Stimulated activated CD8-positive, alpha-beta memory T cell treated with anti-CD3 and anti-CD28 coated beads, Interleukin-15, amount 100 ng/mL, for 1 hour (primary cell): ENCODE measurements around the gene YY1.
"Not testable (repeated sequence)": the region's sequence is repeated elsewhere in the genome, so short reads cannot be mapped to it uniquely, and the experiment has no call there.

ENCODE experiments used
- DNase-seq: peaks from one replicate; pipeline ENCODE4 v3.0.0-alpha.2; 2020; ENCODE audit warnings: low read depth

Gene YY1

GRCh38 chr14:100238419-100239210, at the start of gene YY1:
Gene YY1, plus strand, starts transcription at chr14:100239144. Its CDS starts 101 bp downstream, at chr14:100239245.
- DNase-seq: peak; percentile 96

- DNase-seq: no peak
Measured at GRCh38 chr14:100190126-100190525, 48.8 kb upstream of the YY1 start.

GRCh38 chr14:100191584-100192249, 47.2 kb upstream of the YY1 start:
- DNase-seq: no peak

GRCh38 chr14:100192250-100192671, 46.7 kb upstream of the YY1 start:
- no peak for DNase-seq

- DNase-seq: peak; percentile 98
Measured at GRCh38 chr14:100192672-100193416, 46.1 kb upstream of the YY1 start.

GRCh38 chr14:100193417-100194357, 45.3 kb upstream of the YY1 start:
- DNase-seq: no peak

GRCh38 chr14:100199240-100199860, 39.6 kb upstream of the YY1 start:
- no peak for DNase-seq

GRCh38 chr14:100200311-100200710, 38.6 kb upstream of the YY1 start:
- DNase-seq: no peak

GRCh38 chr14:100201701-100202100, 37.2 kb upstream of the YY1 start:
- no peak for DNase-seq

- DNase-seq: no peak
Measured at GRCh38 chr14:100202712-100203111, 36.2 kb upstream of the YY1 start.

GRCh38 chr14:100203146-100203545, 35.8 kb upstream of the YY1 start:
- no peak for DNase-seq

GRCh38 chr14:100203962-100204834, 34.7 kb upstream of the YY1 start:
- no peak for DNase-seq

GRCh38 chr14:100204835-100205167, 34.1 kb upstream of the YY1 start:
- not testable (repeated sequence) for DNase-seq

GRCh38 chr14:100207588-100207987, 31.4 kb upstream of the YY1 start:
- not testable (repeated sequence) for DNase-seq

- DNase-seq: not testable (repeated sequence)
Measured at GRCh38 chr14:100208136-100208535, 30.8 kb upstream of the YY1 start.

- no peak for DNase-seq
Measured at GRCh38 chr14:100211366-100211765, 27.6 kb upstream of the YY1 start.

GRCh38 chr14:100211893-100212292, 27.1 kb upstream of the YY1 start:
- DNase-seq: no peak

- DNase-seq: no peak
Measured at GRCh38 chr14:100212476-100213333, 26.2 kb upstream of the YY1 start.

- no peak for DNase-seq
Measured at GRCh38 chr14:100213587-100213955, 25.4 kb upstream of the YY1 start.
